Camera-type eye (tissue), 1 donor: ENCODE measurements around the gene SORCS3. TPM values are rescaled to one million over a fixed set of nuclear protein-coding genes. Genes with fewer than 3 reads are reported as not detected.

Source experiments
- total RNA-seq: library from RNA; depleted of rRNA; stranded (reverse); fragments of >200 nt; gene quantifications from one replicate; pipeline ENCODE4 v1.2.3, GENCODE V29; 2014

Gene SORCS3
- 3.6 TPM for total RNA-seq

GRCh38 chr10:104641187-104641936, at the start of gene SORCS3:
SORCS3 (plus strand) TSS chr10:104641290.

